Ascending aorta (tissue), 2 donors: ENCODE results near the gene FAM107A. TPM values are rescaled to one million over a fixed set of nuclear protein-coding genes. Genes with fewer than 3 reads are reported as not detected.

Source experiments
- DNase-seq, 2 donors: peaks; one replicate each; pipeline ENCODE4 v3.0.0-alpha.2; 2019; ENCODE audit warnings: low spot score in 2 of 2
- H3K27ac ChIP-seq, 2 donors: fragments of 200-600 bp; sonication (generic); one replicate each; pipeline ENCODE4 v1.5.1; 2016 to 2017; ENCODE audit warnings: mild to moderate bottlenecking in 1 of 2
- H3K27me3 ChIP-seq: fragments of 200-600 bp; sonication (generic); one replicate; pipeline ENCODE4 v1.5.1; 2017
- H3K36me3 ChIP-seq, 2 donors: fragments of 200-600 bp; sonication (generic); one replicate each; pipeline ENCODE4 v1.5.1; 2016
- H3K4me1 ChIP-seq, 2 donors: fragments of 200-600 bp; sonication (generic); one replicate each; pipeline ENCODE4 v1.5.1; 2016 to 2017; ENCODE audit warnings: mild to moderate bottlenecking in 1 of 2
- H3K4me3 ChIP-seq, 2 donors: fragments of 200-600 bp; sonication (generic); one replicate each; pipeline ENCODE4 v1.5.1; 2016 to 2017; ENCODE audit warnings: mild to moderate bottlenecking in 1 of 2
- H3K9me3 ChIP-seq, 2 donors: fragments of 200-600 bp; sonication (generic); one replicate each; pipeline ENCODE4 v1.5.1; 2016
- intact Hi-C: fragments of 100-400 bp; cut with DNase I; formaldehyde crosslinking; loops from one replicate; pipeline ENCODE4 v1.15.1; 2023
- total RNA-seq: library from RNA; depleted of rRNA; stranded (reverse); fragments of >200 nt; gene quantifications from one replicate; pipeline ENCODE4 v1.1.0, GENCODE V29; 2016
- TF ChIP-seq, protein P1 (sequence below), 3 experiments: fragments of 200-600 bp in 2 of 3; fragments of 450-650 bp in 1 of 3; sonication (generic) in 2 of 3; IDR thresholded peaks; one replicate each; pipeline ENCODE4 v1.5.1; 2016 to 2019; ENCODE audit warnings: antibody characterized with exemption in 3 of 3, mild to moderate bottlenecking in 1 of 3, moderate library complexity in 1 of 3

FAM107A gene
- total RNA-seq, 1 donor from 2014 or later = 93.4 TPM

DNA sequence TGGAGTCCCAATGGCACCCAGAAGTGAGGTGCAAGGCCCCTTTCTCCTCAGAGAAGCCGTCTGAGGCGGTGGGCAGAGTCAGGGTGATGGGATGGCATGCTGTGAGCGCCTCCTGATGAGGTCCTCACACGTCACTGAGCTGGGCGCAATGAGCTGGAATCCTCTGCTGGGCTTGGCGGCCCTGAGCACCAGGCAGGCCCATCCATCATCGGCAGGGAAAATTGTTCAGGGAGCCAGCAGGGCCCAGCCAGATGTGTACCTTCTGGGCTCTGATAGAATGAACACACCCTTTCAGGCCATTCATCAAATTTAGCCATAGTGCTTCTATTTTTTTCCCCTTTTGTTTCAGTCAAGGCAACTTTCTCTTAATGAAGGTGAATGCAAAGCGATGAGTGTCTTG, 45.7 kb upstream of the FAM107A start:
- TF ChIP-seq, protein P1, sequence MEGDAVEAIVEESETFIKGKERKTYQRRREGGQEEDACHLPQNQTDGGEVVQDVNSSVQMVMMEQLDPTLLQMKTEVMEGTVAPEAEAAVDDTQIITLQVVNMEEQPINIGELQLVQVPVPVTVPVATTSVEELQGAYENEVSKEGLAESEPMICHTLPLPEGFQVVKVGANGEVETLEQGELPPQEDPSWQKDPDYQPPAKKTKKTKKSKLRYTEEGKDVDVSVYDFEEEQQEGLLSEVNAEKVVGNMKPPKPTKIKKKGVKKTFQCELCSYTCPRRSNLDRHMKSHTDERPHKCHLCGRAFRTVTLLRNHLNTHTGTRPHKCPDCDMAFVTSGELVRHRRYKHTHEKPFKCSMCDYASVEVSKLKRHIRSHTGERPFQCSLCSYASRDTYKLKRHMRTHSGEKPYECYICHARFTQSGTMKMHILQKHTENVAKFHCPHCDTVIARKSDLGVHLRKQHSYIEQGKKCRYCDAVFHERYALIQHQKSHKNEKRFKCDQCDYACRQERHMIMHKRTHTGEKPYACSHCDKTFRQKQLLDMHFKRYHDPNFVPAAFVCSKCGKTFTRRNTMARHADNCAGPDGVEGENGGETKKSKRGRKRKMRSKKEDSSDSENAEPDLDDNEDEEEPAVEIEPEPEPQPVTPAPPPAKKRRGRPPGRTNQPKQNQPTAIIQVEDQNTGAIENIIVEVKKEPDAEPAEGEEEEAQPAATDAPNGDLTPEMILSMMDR (IDR thresholded peaks at IDR 0.05) = no peak
- Histone ChIP-seq H3K9me3 (no peaks in the 10 kb centered on the region), H3K36me3 (no peaks in the 10 kb centered on the region), H3K4me3 (no peak overlapping the region), H3K4me1 (no peaks in the 10 kb centered on the region), H3K27me3 (no peaks in the 10 kb centered on the region), H3K27ac (no peak overlapping the region)
- intact Hi-C loops = no loop called here
- no peak for DNase-seq

DNA sequence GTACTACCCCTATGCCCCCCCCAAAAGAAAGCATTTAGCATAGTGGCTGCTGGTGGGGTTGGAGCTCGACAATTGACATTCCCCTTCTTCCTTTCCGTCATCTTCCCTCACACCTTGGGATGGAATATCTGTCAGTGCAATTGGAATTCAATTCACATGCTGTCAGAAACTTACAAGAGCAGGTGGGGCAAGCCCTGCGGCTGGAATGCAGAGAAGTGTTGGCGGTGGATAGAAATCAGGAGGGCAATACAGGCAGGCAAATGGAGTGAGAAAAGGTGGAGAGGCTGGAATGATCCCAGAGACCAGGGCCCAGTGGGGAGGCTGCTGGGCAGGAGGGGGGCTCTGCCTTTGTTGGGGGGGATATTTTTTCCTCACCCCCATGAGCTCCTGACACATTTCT, 45.2 kb upstream of the FAM107A start:
- H3K4me3 ChIP-seq = no peak overlapping the region
- no peak for DNase-seq
- intact Hi-C loops = no loop called here
- H3K27ac ChIP-seq = no peak overlapping the region
- H3K27me3 ChIP-seq = no peaks in the 10 kb centered on the region
- no peaks in the 10 kb centered on the region for H3K36me3 ChIP-seq
- no peaks in the 10 kb centered on the region for H3K9me3 ChIP-seq
- H3K4me1 ChIP-seq = no peaks in the 10 kb centered on the region
- TF ChIP-seq, protein P1 (IDR thresholded peaks at IDR 0.05) = no peak

DNA sequence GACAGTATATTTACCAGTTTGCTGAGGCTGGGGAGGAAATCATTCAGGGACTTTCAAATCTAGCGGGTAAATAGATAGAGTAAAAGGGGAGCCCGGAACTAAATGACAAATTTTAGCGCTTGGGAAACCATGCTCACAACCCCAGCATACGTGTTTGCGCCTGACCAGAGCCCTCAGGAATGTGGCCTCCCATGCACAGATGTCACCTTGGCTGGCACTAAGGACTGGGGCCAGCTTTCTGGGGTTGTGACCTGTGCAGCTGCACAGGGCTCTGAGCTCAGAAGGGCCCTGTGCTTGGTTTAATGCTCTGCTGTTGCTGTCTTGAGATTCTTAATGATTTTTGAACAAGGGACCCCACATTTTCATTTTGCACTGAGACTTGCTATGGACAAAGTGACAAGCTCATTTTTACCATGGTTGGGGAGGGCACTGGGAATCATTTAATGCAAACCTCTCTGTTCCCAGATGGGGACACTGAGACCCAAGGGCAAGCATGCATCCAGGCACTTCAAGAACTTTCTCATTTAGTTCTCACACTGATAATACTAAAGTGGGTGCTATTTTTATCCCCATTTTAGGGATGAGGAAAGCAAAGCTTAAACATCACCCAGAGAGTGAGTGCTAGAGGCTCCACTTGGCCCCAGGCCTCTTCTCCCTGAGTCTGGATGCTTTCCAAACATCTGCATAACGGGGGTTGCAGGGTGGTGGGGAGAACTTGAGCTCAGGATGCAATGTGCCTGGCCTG, 44.1 kb upstream of the FAM107A start:
- TF ChIP-seq, protein P1 (IDR thresholded peaks at IDR 0.05) = no peak
- Histone ChIP-seq H3K4me3 (no peak overlapping the region), H3K27me3 (no peaks in the 10 kb centered on the region), H3K27ac (no peak overlapping the region), H3K36me3 (no peaks in the 10 kb centered on the region), H3K9me3 (no peaks in the 10 kb centered on the region), H3K4me1 (no peaks in the 10 kb centered on the region)
- intact Hi-C loops = no loop called here
- DNase-seq = no peak

DNA sequence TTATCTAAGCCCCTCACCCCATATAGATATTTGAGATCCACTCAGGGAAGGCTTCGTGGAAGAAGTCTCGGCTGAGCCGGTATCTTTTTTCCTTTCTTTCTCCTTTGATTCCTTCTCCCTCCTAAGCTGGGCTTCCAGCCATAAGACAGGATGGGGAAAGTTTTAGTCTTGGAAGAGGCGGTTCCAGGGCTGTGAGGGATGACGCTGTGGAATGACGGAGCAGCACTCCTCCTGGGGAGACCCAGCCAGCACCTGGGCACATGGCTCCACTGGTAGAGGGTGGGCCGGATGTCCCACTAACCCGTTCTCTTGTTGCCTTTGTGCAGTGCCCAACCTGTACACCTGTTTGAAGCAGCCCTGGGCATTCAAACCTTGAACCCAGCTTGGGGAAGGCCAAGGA, 43.2 kb upstream of the FAM107A start:
- Histone ChIP-seq H3K4me1 (no peaks in the 10 kb centered on the region), H3K36me3 (no peaks in the 10 kb centered on the region), H3K27ac (no peak overlapping the region), H3K4me3 (no peak overlapping the region), H3K27me3 (no peaks in the 10 kb centered on the region), H3K9me3 (no peaks in the 10 kb centered on the region)
- intact Hi-C loops = no loop called here
- no peak for DNase-seq
- TF ChIP-seq, protein P1 (IDR thresholded peaks at IDR 0.05) = no peak

DNA sequence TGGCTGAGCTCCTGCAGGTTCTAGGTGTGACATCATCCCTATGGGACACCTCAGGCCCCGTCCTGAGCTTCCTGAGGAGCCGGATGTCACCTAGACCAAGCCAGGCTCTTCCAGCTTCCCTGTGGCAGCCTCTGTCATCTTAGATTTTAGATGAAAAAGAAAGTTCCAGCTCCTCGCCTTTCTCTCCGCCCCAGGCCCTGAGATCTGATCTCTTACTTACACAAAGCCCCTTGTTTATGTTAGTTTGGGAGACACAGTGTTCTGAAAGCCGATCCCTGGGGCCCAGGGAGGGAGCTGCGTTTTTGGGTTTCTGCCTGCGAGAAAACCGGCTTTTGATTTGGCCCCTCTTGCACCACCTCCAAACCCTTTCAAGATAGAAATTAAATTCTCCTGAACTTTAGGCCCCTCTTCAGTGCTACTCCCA, 40.2 kb upstream of the FAM107A start:
- H3K4me1 ChIP-seq = no peaks in the 10 kb centered on the region
- no peak overlapping the region for H3K4me3 ChIP-seq
- no peaks in the 10 kb centered on the region for H3K36me3 ChIP-seq
- H3K9me3 ChIP-seq = no peaks in the 10 kb centered on the region
- no peak overlapping the region for H3K27ac ChIP-seq
- intact Hi-C loops = no loop called here
- TF ChIP-seq, protein P1 (IDR thresholded peaks at IDR 0.05) = no peak
- H3K27me3 ChIP-seq = no peaks in the 10 kb centered on the region
- no peak for DNase-seq
